ENCODE measurements around the gene C12orf57. TPM values are rescaled to one million over a fixed set of nuclear protein-coding genes. Genes with fewer than 3 reads are reported as not detected.
A peak's percentile ranks its signal among the peaks of the same experiment; 100 is the strongest.

The C12orf57 gene
- polyA plus RNA-seq, 4 donors: 119 to 379 (median 273) TPM

- Histone ChIP-seq H3K9me3 (ENCODE audit: control insufficient read depth in 2 of 2, insufficient read depth in 1 of 2, low read depth in 1 of 2, low read length in 1 of 2) (no peaks in the 10 kb centered on the region), H3K4me3 (ENCODE audit: low read depth in 1 of 3, low read length in 3 of 3) (peak overlapping the region; percentile 34 to 66 (median 64)), H3K4me1 (ENCODE audit: control insufficient read depth in 3 of 3, insufficient read depth in 2 of 3, low read depth in 1 of 3, low read length in 2 of 3) (peaks cover 0 to 3% (median 0%) of the 10 kb centered on the region in 3 donors), H3K27me3 (ENCODE audit: control insufficient read depth in 3 of 3, insufficient read depth in 3 of 3, low read length in 3 of 3) (no peaks in the 10 kb centered on the region), H3K27ac (ENCODE audit: low read depth in 1 of 3, low read length in 2 of 3) (peak overlapping the region in 2 of 3 donors; percentile 75 to 87), H3K36me3 (ENCODE audit: control insufficient read depth in 3 of 3, insufficient read depth in 2 of 3, low read depth in 1 of 3, low read length in 3 of 3) (peaks cover 0 to 64% (median 4%) of the 10 kb centered on the region in 3 donors)
- no peak for DNase-seq
- 60 to 81% (median 68%) methylated on average over 22 of the region's 22 CpGs for WGBS, 3 donors
- FAIRE-seq: no peak
These were observed 8.5 kb downstream of the C12orf57 start for GRCh38 chr12:6952121-6952862.

- no peak for DNase-seq
- H3K9me3 ChIP-seq (ENCODE audit: control insufficient read depth in 2 of 2, insufficient read depth in 1 of 2, low read depth in 1 of 2, low read length in 1 of 2): no peaks in the 10 kb centered on the region
- peaks cover 0 to 66% (median 4%) of the 10 kb centered on the region in 3 donors for H3K36me3 ChIP-seq (ENCODE audit: control insufficient read depth in 3 of 3, insufficient read depth in 2 of 3, low read depth in 1 of 3, low read length in 3 of 3)
- H3K4me1 ChIP-seq (ENCODE audit: control insufficient read depth in 3 of 3, insufficient read depth in 2 of 3, low read depth in 1 of 3, low read length in 2 of 3): peaks cover 0 to 3% (median 0%) of the 10 kb centered on the region in 3 donors
- H3K27me3 ChIP-seq (ENCODE audit: control insufficient read depth in 3 of 3, insufficient read depth in 3 of 3, low read length in 3 of 3): no peaks in the 10 kb centered on the region
- peak overlapping the region; percentile 34 to 66 (median 64) for H3K4me3 ChIP-seq (ENCODE audit: low read depth in 1 of 3, low read length in 3 of 3)
- no peak for FAIRE-seq
- peak overlapping the region; percentile 44 to 87 (median 65) for H3K27ac ChIP-seq (ENCODE audit: low read depth in 1 of 3, low read length in 2 of 3)
- 65 to 91% (median 70%) methylated on average over 15 of the region's 15 CpGs for WGBS, 3 donors
These were observed 9.1 kb downstream of the C12orf57 start for GRCh38 chr12:6952863-6953441.

- FAIRE-seq: no peak
- Histone ChIP-seq H3K4me1 (ENCODE audit: control insufficient read depth in 3 of 3, insufficient read depth in 2 of 3, low read depth in 1 of 3, low read length in 2 of 3) (peaks cover 0 to 3% (median 0%) of the 10 kb centered on the region in 3 donors), H3K9me3 (ENCODE audit: control insufficient read depth in 2 of 2, insufficient read depth in 1 of 2, low read depth in 1 of 2, low read length in 1 of 2) (no peaks in the 10 kb centered on the region), H3K27ac (ENCODE audit: low read depth in 1 of 3, low read length in 2 of 3) (peak overlapping the region; percentile 44 to 87 (median 65)), H3K27me3 (ENCODE audit: control insufficient read depth in 3 of 3, insufficient read depth in 3 of 3, low read length in 3 of 3) (no peaks in the 10 kb centered on the region), H3K4me3 (ENCODE audit: low read depth in 1 of 3, low read length in 3 of 3) (peak overlapping the region; percentile 34 to 66 (median 64)), H3K36me3 (ENCODE audit: control insufficient read depth in 3 of 3, insufficient read depth in 2 of 3, low read depth in 1 of 3, low read length in 3 of 3) (peaks cover 0 to 72% (median 4%) of the 10 kb centered on the region in 3 donors)
- 50 to 78% (median 68%) methylated on average over 21 to 24 of the region's 24 CpGs for WGBS, 3 donors
- peak in 1 of 2 donors; percentile 56 for DNase-seq
These were observed 9.9 kb downstream of the C12orf57 start for GRCh38 chr12:6953442-6954315.

GRCh38 chr12:6954316-6955107, 10.7 kb downstream of the C12orf57 start:
- no peak for FAIRE-seq
- Histone ChIP-seq H3K4me3 (ENCODE audit: low read depth in 1 of 3, low read length in 3 of 3) (peak overlapping the region in 1 of 3 donors; percentile 66), H3K36me3 (ENCODE audit: control insufficient read depth in 3 of 3, insufficient read depth in 2 of 3, low read depth in 1 of 3, low read length in 3 of 3) (peaks cover 0 to 78% (median 4%) of the 10 kb centered on the region in 3 donors), H3K27ac (ENCODE audit: low read depth in 1 of 3, low read length in 2 of 3) (peak overlapping the region in 2 of 3 donors; percentile 22 to 87), H3K4me1 (ENCODE audit: control insufficient read depth in 3 of 3, insufficient read depth in 2 of 3, low read depth in 1 of 3, low read length in 2 of 3) (peaks cover 0 to 3% (median 0%) of the 10 kb centered on the region in 3 donors), H3K9me3 (ENCODE audit: control insufficient read depth in 2 of 2, insufficient read depth in 1 of 2, low read depth in 1 of 2, low read length in 1 of 2) (no peaks in the 10 kb centered on the region), H3K27me3 (ENCODE audit: control insufficient read depth in 3 of 3, insufficient read depth in 3 of 3, low read length in 3 of 3) (no peaks in the 10 kb centered on the region)
- DNase-seq: no peak
- 69 to 91% (median 81%) methylated on average over 21 of the region's 21 CpGs for WGBS, 3 donors

- WGBS, 3 donors: 80 to 90% (median 87%) methylated on average over 21 to 22 of the region's 22 CpGs
- FAIRE-seq (no peak), DNase-seq (no peak)
- peaks cover 0 to 3% (median 0%) of the 10 kb centered on the region in 3 donors for H3K4me1 ChIP-seq (ENCODE audit: control insufficient read depth in 3 of 3, insufficient read depth in 2 of 3, low read depth in 1 of 3, low read length in 2 of 3)
- no peak overlapping the region for H3K4me3 ChIP-seq (ENCODE audit: low read depth in 1 of 3, low read length in 3 of 3)
- H3K36me3 ChIP-seq (ENCODE audit: control insufficient read depth in 3 of 3, insufficient read depth in 2 of 3, low read depth in 1 of 3, low read length in 3 of 3): peaks cover 0 to 85% (median 4%) of the 10 kb centered on the region in 3 donors
- peak overlapping the region in 2 of 3 donors; percentile 52 to 55 for H3K27ac ChIP-seq (ENCODE audit: low read depth in 1 of 3, low read length in 2 of 3)
- no peaks in the 10 kb centered on the region for H3K9me3 ChIP-seq (ENCODE audit: control insufficient read depth in 2 of 2, insufficient read depth in 1 of 2, low read depth in 1 of 2, low read length in 1 of 2)
- H3K27me3 ChIP-seq (ENCODE audit: control insufficient read depth in 3 of 3, insufficient read depth in 3 of 3, low read length in 3 of 3): no peaks in the 10 kb centered on the region
These were observed 11.5 kb downstream of the C12orf57 start for GRCh38 chr12:6955108-6956020.

GRCh38 chr12:6956021-6956727, 12.4 kb downstream of the C12orf57 start:
- H3K4me3 ChIP-seq (ENCODE audit: low read depth in 1 of 3, low read length in 3 of 3): no peak overlapping the region
- no peak for FAIRE-seq
- WGBS, 3 donors: 74 to 82% (median 79%) methylated on average over 28 of the region's 28 CpGs

More at GRCh38 chr12:6956021-6956727, 12.4 kb downstream of the C12orf57 start:
- DNase-seq: no peak
- Histone ChIP-seq H3K36me3 (ENCODE audit: control insufficient read depth in 3 of 3, insufficient read depth in 2 of 3, low read depth in 1 of 3, low read length in 3 of 3) (peaks cover 0 to 92% (median 4%) of the 10 kb centered on the region in 3 donors), H3K27ac (ENCODE audit: low read depth in 1 of 3, low read length in 2 of 3) (peak overlapping the region in 2 of 3 donors; percentile 11 to 55), H3K4me1 (ENCODE audit: control insufficient read depth in 3 of 3, insufficient read depth in 2 of 3, low read depth in 1 of 3, low read length in 2 of 3) (peaks cover 0 to 8% (median 0%) of the 10 kb centered on the region in 3 donors), H3K9me3 (ENCODE audit: control insufficient read depth in 2 of 2, insufficient read depth in 1 of 2, low read depth in 1 of 2, low read length in 1 of 2) (no peaks in the 10 kb centered on the region), H3K27me3 (ENCODE audit: control insufficient read depth in 3 of 3, insufficient read depth in 3 of 3, low read length in 3 of 3) (no peaks in the 10 kb centered on the region)
